ENCODE measurements around the gene WWOX. TPM values are rescaled to one million over a fixed set of nuclear protein-coding genes. Genes with fewer than 3 reads are reported as not detected.

Gene WWOX
- total RNA-seq, 1 experiment from 2014 or later = 28.3 TPM

- Histone ChIP-seq H3K79me2 (ENCODE audit: low read length) (no peaks in the 10 kb centered on the region), H3K9ac (ENCODE audit: low read length) (no peak overlapping the region), H3K9me2 (replicated peaks; ENCODE audit: low read length) (no peaks in the 10 kb centered on the region), H3K4me1 (ENCODE audit: insufficient read depth, low read length) (no peaks in the 10 kb centered on the region), H3K9me3 (ENCODE audit: low read length) (no peaks in the 10 kb centered on the region), H3K4me2 (ENCODE audit: low read length) (no peak overlapping the region), H4K20me1 (ENCODE audit: low read length) (no peaks in the 10 kb centered on the region), H3K36me3 (ENCODE audit: low read depth, low read length) (no peaks in the 10 kb centered on the region; the same call in 1 of the 2 replicates), H3F3A (ENCODE audit: low read length, unreplicated experiment) (no peaks in the 10 kb centered on the region), H3K4me3 (ENCODE audit: low read length) (no peak overlapping the region), H2AFZ (ENCODE audit: low read length) (no peak overlapping the region), H3K27me3 (ENCODE audit: low read length) (no peaks in the 10 kb centered on the region), H3K27ac (ENCODE audit: low read length) (no peak overlapping the region)
- DNase-seq (no peak), ATAC-seq (no peak)
- intact Hi-C loops (cut with micrococcal nuclease) = no loop called here
- POLR2A ChIA-PET (ENCODE audit: unreplicated experiment) = no interaction called here
- BruUV-seq (replicated peaks) = no TSS peak
- CTCF ChIA-PET = no interaction called here
- TF ChIP-seq EZH2phosphoT487 (IDR thresholded peaks at IDR 0.05; ENCODE audit: borderline replicate concordance, low read length) = no peak
- TF ChIP-seq EZH2 (IDR thresholded peaks at IDR 0.05; ENCODE audit: low read length, unreplicated experiment) = no peak
- TF ChIP-seq CTCF (conservative IDR thresholded peaks at IDR 0.05; ENCODE audit: low read depth, low read length) = no peak
Observed at GRCh38 chr16:78505036-78505435, 405.6 kb downstream of the WWOX start.

GRCh38 chr16:78505544-78506366 is 406.3 kb downstream of the WWOX start:
- DNase-seq = no peak
- CTCF ChIA-PET = no interaction called here
- intact Hi-C loops (cut with micrococcal nuclease) = no loop called here
- Histone ChIP-seq H3K36me3 (ENCODE audit: low read depth, low read length) (no peaks in the 10 kb centered on the region; the same call in 1 of the 2 replicates), H3K4me3 (ENCODE audit: low read length) (no peak overlapping the region), H3K27me3 (ENCODE audit: low read length) (no peaks in the 10 kb centered on the region), H3K27ac (ENCODE audit: low read length) (no peak overlapping the region), H3K9ac (ENCODE audit: low read length) (no peak overlapping the region), H3F3A (ENCODE audit: low read length, unreplicated experiment) (no peaks in the 10 kb centered on the region), H3K9me2 (replicated peaks; ENCODE audit: low read length) (no peaks in the 10 kb centered on the region), H3K4me2 (ENCODE audit: low read length) (no peak overlapping the region), H3K4me1 (ENCODE audit: insufficient read depth, low read length) (no peaks in the 10 kb centered on the region), H3K9me3 (ENCODE audit: low read length) (no peaks in the 10 kb centered on the region), H2AFZ (ENCODE audit: low read length) (no peak overlapping the region), H3K79me2 (ENCODE audit: low read length) (no peaks in the 10 kb centered on the region), H4K20me1 (ENCODE audit: low read length) (no peaks in the 10 kb centered on the region)
- no peak for ATAC-seq
- POLR2A ChIA-PET (ENCODE audit: unreplicated experiment) = no interaction called here
- no peak for TF ChIP-seq EZH2phosphoT487 (IDR thresholded peaks at IDR 0.05; ENCODE audit: borderline replicate concordance, low read length)
- BruUV-seq (replicated peaks) = no TSS peak

GRCh38 chr16:78506367-78507193 is 407.1 kb downstream of the WWOX start:
- H3K4me1 ChIP-seq (ENCODE audit: insufficient read depth, low read length) = no peaks in the 10 kb centered on the region
- no TSS peak for BruUV-seq (replicated peaks)
- no peak overlapping the region for H3K9ac ChIP-seq (ENCODE audit: low read length)
- ATAC-seq (no peak), DNase-seq (no peak)
- H3K36me3 ChIP-seq (ENCODE audit: low read depth, low read length) = no peaks in the 10 kb centered on the region; the same call in 1 of the 2 replicates
- no peak overlapping the region for H2AFZ ChIP-seq (ENCODE audit: low read length)
- H3K79me2 ChIP-seq (ENCODE audit: low read length) = no peaks in the 10 kb centered on the region
- no peak overlapping the region for H3K27ac ChIP-seq (ENCODE audit: low read length)
- intact Hi-C loops (cut with micrococcal nuclease) = no loop called here
- H3K9me2 ChIP-seq (replicated peaks; ENCODE audit: low read length) = no peaks in the 10 kb centered on the region
- no peaks in the 10 kb centered on the region for H4K20me1 ChIP-seq (ENCODE audit: low read length)
- no peak overlapping the region for H3K4me2 ChIP-seq (ENCODE audit: low read length)
- TF ChIP-seq EZH2 (IDR thresholded peaks at IDR 0.05; ENCODE audit: low read length, unreplicated experiment) (no peak), EZH2phosphoT487 (IDR thresholded peaks at IDR 0.05; ENCODE audit: borderline replicate concordance, low read length) (no peak), CTCF (conservative IDR thresholded peaks at IDR 0.05; ENCODE audit: low read depth, low read length) (no peak)
- POLR2A ChIA-PET (ENCODE audit: unreplicated experiment) = no interaction called here
- no peak overlapping the region for H3K4me3 ChIP-seq (ENCODE audit: low read length)
- H3F3A ChIP-seq (ENCODE audit: low read length, unreplicated experiment) = no peaks in the 10 kb centered on the region
- H3K27me3 ChIP-seq (ENCODE audit: low read length) = no peaks in the 10 kb centered on the region
- no peaks in the 10 kb centered on the region for H3K9me3 ChIP-seq (ENCODE audit: low read length)
- CTCF ChIA-PET = no interaction called here
